ENCODE results near the gene PI4KA.
"Not testable (repeated sequence)": the region's sequence is repeated elsewhere in the genome, so short reads cannot be mapped to it uniquely, and the experiment has no call there.

Gene PI4KA

DNA sequence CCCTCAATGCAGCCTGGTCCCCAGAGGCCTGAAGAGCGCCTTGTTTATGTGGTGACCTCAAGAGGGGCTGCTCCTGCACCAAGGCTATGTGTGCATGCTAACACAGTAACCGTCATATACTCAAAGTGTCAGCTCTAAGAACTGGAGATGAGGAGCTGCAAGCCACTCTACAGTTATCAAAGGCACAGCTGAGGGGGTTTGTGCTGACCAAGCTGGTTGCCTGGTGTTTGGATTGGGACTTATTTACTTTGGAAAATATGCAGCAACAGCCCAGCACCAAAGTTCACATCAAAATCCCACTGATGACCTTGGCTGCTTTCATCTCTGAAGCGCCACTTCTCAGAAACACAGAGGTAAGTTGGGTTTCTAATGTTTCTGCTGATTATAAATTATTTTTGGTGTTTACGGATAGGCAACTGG, 84.8 kb downstream of the PI4KA start, which contains the start of gene SERPIND1:
SERPIND1 (plus strand) TSS at position 321 of the 420 bp plus-strand sequence. CDS start 5,200 bp downstream, outside the sequence.
- DNase-seq = no peak

DNA sequence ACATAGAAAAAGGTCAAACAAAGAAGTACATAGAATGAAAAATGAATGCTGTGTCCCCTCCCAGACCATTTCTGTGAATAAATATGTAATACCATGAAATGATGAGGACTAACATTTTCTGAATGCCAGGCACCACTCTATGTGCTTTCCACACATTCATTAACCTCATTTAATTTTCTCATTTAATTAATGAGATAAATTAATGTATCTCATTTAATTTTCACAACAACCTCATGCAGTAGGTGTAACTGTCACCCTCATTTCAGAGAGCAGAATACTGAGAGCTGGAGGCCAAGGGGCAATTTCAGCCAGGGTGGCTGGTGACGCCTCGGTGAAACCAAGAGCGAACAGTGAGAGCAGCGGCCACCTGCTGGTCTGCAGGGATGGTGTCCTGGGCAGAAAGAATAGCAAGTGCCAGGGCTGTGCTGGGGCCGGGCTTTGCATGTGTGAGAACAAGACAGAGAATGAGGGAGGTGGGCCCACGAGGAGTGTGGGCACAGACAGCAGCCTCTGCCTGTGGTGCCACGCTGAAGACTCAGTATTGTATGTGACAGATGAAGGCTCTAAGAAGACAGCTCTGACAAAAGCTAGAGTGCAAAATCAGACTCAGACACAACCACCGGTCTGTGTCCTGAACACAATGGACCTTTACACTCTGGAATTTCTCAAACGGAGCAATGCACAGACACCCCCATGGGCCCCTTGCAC, 86.5 kb downstream of the PI4KA start:
- DNase-seq = no peak

DNA sequence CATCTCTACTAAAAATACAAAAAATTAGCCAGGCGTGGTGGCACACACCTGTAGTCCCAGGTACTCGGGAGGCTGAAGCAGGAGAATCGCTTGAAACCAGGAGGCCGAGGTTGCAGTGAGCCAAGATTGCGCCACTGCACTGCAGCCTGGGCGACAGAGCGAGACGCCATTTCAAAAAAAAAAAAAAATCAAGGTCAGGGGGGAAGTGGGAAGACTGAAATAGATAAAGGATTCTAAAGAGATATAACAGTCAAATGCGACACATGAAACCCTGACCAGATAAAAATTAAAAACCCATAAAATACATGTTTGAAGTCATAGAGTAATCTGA, 89.2 kb downstream of the PI4KA start:
- not testable (repeated sequence) for DNase-seq

DNA sequence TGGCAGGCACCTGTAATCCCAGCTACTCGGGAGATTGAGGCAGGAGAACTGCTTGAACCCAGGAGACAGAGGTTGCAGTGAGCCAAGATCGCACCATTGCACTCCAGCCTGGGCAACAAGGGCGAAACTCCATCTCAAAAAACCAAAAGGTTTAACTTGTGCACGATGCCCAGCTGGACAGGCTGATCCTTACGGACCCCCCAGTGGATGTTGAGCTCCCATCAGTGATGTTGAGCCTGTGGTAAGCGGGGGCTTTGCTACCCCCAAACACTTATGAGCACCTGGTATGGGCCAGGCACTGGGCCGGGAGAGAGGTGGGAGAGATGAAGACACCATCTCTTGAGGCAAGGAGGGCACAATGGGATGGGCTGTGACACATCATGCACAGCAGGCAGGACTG, 92.1 kb downstream of the PI4KA start:
- no peak for DNase-seq

DNA sequence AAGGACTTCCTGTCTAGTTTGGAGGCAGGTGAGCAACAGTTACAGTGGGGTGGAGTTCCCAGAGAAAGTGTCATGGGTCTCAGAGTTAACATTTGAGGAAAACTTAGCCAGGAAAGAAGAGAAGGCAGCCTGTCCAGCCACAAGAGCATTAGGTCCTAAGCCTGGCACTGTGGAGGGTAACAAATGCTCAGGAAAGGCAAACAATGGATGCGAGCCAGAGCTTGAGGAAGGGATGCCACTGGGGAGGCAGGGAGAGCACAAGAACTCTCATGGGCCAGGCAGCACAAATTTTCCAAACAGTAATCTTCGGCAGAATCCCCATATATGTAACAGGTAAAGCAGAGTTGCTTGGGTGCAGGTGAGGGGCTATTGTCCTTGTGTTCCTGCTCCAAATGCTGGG, 92.7 kb downstream of the PI4KA start:
- no peak for DNase-seq

DNA sequence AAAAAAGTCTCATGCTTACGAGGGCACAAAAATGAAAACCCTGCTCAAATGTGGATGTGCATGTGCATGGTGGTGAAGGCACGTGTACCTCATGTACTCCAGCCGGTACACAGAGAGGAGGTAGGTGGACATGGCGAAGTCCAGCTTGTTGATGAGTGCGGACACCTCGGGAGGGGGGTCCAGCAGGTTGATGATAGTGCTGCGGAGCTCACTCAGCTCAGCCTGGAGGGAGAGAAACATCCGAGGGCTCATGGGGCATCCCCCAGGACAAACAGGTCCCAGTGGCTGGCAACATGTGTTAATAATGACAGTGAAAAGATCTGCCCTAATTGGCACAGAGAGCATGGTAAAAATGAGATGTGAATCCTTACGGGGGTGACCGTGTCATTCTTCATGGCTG, 93.9 kb downstream of the PI4KA start:
- no peak for DNase-seq

DNA sequence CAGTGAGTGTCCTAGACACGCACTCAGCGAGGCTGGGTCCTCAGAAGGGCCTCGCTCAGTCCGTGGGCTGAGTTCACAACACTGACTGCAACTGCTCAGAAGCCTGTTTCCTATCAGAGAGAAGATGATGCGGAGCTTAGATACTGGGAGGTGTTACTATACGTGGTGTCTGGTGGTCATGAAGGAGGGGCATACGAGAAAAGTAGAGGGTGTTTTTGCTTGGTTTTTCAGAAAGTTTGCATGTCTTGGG, 94.2 kb downstream of the PI4KA start:
- no peak for DNase-seq

DNA sequence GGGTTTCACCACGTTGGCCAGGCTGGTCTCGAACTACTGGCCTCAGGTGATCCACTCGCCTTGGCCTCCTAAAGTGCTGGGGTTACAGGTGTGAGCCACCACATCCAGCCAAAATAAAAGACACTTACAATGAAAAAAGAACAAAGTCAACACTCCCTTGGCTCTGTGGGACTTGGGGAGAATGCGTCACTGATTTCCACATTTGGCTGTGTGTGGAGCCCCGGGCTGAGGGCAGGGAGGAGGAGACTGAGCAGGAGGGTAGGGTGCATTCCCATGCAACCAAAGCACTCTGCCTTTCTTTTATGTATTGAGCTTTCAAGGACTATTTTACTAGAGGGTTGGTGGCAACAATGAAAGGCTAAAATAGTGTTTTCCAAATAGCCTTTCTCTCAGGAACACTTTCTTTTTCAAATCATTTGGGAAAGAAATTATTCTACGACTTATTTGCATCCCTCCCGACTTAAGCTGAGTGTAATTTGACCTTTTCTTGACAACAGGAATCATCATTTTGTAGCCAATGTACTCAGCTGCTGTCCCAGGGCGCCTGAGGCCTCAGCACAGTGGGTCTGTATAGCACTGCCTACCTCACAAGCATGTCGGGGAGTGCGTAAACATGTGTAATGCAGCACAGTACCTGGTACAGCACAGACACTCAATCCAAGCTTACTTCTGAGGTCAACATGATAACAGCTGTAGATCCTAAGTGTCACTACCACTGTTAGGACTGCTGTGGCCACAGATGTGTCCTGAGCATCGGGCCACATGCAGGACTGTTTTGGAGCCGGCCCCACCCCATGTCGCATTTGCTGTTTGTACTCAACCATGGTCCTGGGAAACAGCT, 94.8 kb downstream of the PI4KA start:
- DNase-seq = no peak

DNA sequence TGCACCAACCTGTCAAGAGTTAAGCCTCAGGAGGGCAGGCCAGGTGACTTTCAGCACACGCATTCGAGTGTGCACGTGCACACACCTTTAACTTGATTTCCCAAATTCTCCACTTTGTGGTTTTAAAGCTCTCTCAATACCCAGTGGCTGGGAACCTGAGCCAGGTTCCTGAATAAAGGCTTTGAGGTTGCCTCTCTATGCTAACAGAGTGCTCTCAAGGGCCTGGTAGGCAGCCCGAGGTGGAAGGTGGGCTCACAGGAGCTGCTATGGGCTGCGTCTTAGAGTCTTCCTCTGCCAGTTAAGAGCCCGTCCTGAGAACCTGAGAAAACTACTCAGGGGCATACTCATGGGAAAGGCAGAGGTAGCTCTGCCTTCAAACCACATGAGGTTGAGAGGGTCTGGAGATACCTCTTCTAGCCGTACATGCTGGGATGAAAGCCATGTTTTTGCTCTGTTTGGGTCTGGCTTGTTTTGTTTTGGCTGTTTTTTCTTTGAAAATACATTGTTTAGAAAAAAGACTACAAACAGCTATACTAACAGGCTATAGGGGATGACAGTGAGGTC, 96.3 kb downstream of the PI4KA start:
- DNase-seq = no peak

DNA sequence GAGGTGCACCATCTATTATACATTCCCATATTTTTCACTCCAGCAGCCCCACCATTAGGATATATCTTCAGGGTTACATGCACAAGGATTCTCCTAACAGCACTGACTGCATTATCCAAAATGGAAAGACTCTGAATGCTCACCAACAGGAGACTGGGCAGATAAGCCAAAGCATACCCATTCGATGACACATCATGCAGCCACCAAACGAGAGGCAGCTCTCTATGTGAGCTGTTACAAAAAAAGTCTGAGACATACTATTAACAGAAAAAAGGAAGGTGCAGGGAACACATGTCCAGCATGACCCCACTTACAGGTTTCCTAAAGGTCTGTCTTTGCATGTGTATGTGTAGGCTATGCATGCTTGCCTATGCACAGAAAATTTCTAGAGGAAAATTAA, 97.1 kb downstream of the PI4KA start:
- no peak for DNase-seq

DNA sequence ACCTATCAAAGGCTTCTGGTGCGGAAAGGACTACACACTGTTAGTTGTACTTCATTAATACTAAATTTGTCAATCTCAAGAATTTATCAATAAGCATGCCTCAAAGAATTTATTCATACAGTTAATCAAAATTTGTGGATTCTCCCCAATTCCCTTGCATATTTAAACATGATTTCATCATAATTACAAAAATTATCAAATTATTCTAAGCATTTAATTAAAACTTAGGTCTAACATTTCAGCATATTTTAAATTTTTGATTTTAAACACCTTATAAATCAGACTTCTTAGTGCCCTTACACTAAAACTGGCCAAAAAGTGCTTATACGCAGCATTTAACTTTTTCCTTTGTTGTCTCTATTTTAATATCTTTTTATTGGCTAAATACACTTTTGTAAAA, 98.5 kb downstream of the PI4KA start:
- DNase-seq = no peak

DNA sequence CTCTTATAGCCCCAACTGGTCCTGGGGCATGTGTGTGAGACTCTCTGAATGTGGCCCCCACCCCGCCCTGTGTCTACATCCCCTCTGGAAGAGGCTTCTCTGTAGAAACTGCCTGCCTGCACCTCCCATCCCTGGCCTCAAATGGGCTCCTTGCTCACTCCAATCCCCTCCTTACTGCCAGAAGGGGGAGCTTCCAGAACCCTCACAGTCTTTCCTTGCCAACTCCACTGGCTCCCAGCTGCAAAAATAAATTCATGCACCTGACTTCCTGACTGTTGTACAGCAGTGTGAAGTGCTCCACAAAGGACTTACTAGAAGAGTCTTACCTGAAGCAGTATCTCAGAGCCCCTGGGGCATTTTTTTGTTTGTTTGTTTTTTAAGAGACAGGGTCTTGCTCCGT, 99.9 kb downstream of the PI4KA start:
- no peak for DNase-seq

DNA sequence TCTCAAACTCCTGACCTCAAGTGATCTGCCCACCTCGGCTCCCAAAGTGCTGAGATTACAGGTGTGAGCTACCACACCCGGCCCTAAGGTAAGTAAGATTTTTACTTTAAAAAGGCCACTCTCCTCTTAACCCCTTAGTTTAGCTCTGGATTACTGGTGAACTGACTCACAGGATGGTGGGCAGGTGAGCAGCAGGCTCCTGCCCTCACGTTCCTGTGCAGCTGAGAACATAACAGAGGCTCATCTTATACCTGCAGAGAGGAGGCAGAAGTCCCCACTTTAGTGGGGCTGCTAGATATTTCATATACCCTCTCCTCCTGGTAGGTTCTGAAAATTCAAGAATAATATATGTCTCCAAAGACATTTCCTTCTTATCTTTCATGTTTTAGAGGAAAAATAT, 101.8 kb downstream of the PI4KA start:
- no peak for DNase-seq

DNA sequence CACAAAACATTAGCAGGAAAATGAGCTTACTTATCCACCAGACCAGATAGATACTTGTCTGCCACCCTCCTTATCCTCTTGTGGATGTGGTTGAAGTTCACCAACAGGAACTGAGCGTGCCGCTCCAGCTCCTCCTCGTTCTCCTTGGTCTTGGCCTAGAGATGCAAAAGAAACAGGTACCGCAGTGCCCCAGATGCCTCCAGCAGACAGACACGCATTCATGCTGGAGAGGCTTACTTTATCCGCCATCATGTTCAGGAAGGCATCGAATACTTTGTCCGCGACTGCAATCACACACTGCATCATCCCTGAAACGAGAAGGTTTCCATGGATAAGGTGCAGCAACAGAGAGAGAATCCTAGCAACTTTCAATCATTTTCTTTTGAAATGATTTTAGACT, 105.7 kb downstream of the PI4KA start:
- no peak for DNase-seq

DNA sequence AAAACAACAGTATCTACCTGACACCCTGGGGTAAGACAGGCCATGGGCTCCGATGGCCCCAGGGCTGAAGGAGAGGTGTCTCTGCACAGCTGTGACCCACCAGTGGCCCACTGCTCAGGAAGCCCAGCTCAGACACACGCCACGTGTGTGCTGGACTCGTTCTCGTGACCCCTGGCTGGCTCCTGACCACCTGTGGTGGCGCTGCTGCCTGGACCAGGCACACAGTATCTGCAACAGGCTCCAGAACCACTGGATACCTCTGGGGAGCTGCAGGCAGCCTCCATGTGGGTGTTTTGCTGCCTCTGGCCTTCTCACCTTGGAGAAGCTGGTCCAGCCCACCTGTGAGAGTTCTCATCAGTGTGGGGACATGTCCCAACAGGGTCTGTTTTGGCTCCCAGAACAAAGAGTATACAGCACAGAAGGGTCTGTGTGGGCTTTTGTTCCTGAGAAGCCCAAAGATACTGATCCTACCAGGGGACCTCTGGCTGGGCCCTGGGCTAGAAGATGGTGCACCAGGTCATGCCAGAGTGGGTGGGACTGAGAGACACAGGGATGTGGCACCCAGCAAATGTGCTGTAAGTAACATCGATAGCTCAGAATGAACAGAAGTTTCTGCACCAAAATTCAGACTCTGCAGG, 106.4 kb downstream of the PI4KA start:
- DNase-seq = no peak

DNA sequence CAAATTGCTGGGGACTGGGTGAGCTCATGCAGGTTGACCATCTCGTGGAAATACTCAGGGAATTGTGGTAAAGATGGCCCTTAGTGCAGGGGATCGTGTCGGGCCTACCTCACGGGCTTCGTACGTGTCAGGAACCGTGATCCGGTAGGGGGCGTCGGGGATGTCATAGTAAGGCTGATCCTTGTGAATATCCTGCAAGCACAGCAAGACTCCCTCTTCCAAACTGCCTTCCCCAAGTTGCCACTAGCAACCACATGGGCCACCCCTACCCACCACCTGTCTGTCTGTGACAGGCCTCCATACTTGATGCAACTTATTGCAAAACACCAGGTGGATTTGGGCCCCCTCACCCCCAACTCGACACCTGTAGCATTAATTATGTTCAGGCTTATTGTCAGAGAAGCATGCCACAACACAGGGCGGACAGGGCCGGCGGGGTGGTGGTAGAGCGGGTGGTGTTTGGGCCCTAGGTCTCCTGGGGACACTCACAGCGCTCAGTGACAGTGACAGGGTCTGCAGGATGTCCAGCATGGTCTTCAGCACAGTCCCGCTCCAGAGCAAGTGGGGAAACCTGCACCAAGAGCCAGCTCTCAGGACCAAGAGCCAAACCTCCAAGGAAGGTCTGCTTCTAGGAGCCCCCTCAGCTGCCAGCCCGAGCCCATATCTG, 107.3 kb downstream of the PI4KA start:
- DNase-seq = no peak

DNA sequence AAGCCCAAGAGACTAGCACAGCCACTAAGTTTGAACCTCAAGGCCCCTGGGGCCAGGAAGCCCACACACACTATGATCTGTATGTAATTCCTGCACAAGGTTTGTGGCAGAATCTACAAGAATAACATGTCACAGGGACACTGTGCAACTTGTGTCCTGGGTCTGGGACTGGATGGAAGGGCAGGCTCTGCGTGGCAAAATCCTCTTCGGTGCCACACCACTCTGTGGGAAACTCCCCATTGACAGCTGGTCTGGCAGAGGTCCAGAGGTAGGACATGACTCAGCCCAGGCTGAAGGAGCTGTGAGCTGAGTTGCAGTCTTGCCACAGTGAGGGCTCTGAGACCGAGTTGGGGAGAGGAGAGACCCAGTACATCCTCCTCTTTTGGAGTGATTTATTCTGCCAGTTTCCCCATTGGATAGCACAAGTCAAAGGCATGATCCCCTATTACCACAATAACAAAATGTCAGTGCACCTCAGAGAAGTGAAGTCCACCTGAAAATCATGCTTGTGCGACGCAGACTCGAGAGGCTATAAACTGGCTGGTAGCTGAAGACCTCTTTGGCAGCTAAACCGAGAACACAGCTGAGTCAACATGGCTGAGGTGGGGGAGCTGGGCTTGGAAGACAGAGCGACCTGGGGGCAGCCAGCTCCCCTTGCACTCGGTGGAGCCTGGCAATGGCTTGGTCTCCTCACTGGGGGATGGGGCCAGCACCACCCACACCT, 108.0 kb downstream of the PI4KA start:
- DNase-seq = peak; percentile 44

DNA sequence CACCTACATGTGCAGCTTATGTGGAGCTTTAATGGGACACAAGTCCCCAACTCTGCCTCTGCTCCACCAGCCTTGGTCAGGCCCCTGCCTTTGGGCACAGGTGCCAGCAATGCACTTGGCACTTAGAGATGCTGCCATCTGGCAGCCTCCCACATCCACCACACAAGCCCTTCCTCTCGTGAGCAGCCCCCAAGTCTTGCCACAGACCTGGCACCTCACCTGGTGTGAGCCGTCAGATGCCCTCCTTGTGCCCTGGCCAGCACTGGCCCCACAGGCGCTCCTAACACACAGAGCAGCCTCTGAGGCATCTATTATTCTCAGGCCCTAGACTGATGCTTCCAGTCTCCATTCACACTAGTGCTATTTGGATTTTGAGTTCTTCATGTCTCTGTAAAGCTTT, 109.2 kb downstream of the PI4KA start:
- no peak for DNase-seq

DNA sequence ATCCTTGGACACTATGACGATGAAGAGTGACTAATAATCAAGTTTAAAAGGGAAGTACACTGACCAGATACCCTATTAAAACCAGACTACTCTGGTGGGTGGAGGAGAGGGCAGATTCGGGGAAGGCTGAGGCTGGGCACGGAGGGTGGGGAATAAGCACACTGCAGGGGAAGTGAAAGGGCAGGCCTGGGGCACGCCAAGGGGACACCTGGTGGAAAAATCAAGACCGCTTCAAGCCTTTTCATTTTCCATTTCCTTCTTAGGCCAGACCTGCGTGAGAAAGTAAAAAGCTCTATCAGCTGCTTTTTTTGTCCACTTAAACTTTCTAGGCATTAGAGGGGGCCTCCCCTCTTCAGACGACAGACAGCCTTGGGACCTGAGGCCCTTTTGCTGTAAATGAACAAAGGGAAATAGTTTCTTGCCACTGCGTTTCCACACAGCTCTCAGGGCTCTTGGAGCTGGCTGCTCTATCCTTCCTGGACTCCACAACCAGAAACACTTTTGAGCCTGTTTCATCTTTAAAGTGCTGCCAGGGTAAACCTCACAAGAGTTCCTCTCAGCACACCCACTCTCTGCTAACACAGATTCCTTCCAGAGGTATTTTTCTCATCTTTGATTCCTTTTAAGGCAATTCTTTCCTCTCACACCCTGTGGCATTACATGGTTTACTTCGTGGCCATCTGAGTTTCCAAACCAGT, 109.7 kb downstream of the PI4KA start:
- no peak for DNase-seq

DNA sequence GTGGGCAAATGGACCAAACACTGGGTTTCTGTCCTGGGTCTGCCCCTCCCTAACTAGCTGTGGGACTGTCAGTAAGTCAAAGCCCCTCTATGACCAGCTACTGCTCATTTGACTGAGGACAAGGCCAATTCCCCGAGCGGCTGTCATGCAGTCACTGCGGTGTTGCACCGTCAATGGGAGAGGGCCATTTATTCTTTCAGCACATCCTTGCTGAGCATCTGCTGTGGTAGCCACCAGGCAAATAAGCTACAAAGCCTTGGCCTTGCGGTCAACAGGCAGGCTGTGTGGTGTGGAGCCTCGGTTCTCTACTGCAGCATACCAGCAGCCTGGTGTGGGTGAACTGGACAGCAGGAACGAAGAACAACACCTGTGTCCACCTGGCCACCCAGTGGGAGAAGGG, 110.5 kb downstream of the PI4KA start:
- no peak for DNase-seq

DNA sequence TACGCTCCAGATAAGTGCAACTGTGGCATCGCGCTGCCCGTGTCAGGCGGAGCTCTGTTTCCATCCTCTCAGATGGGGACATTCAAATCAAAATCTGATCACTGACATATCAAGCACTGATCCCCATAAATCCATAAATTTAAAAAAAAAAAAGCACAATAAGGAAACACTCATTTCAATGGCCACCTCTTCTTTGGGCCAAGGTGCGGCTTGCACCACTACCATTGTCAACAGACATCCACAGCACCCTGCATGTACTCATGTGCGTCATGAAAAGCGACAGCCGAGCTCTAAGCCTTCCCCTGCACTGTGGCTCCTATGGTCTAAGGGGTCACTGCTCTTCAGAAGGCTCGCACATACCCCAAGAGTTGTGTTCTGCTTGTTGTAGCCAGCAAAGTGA, 111.4 kb downstream of the PI4KA start:
- no peak for DNase-seq
